ENCODE results near the gene FNDC3B.

DNA sequence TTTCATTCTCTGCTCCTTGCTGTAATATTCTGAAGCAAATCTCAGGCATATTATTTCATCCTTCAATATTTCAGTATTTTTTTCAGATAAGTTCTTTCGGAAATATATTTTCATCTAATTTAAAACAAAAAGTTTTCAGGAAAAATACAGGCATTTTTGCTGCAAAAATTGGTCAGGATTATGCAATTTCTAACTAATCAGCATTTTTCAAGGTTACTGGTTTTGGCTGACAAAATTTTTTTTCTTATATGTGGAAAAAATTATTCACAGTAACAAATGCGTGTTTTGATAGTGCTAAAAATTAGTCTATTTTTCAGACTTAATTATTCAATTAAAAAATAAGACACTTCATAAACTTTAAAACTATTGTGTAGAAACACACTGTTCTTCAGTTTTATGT, 31.4 kb downstream of the FNDC3B start:
- no peak for TF ChIP-seq MAZ (IDR thresholded peaks at IDR 0.05; ENCODE audit: borderline replicate concordance, low read depth, low read length)
- TF ChIP-seq CEBPB (IDR thresholded peaks at IDR 0.05), result no peak
- TF ChIP-seq, protein P1, sequence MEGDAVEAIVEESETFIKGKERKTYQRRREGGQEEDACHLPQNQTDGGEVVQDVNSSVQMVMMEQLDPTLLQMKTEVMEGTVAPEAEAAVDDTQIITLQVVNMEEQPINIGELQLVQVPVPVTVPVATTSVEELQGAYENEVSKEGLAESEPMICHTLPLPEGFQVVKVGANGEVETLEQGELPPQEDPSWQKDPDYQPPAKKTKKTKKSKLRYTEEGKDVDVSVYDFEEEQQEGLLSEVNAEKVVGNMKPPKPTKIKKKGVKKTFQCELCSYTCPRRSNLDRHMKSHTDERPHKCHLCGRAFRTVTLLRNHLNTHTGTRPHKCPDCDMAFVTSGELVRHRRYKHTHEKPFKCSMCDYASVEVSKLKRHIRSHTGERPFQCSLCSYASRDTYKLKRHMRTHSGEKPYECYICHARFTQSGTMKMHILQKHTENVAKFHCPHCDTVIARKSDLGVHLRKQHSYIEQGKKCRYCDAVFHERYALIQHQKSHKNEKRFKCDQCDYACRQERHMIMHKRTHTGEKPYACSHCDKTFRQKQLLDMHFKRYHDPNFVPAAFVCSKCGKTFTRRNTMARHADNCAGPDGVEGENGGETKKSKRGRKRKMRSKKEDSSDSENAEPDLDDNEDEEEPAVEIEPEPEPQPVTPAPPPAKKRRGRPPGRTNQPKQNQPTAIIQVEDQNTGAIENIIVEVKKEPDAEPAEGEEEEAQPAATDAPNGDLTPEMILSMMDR (IDR thresholded peaks at IDR 0.05), result no peak
- TF ChIP-seq SMC3 (IDR thresholded peaks at IDR 0.05), result no peak
- TF ChIP-seq POLR2A (IDR thresholded peaks at IDR 0.05; ENCODE audit: low read length), result no peak
- no peak for TF ChIP-seq JUN (IDR thresholded peaks at IDR 0.05)
- TF ChIP-seq RFX5 (IDR thresholded peaks at IDR 0.05), result no peak
- TF ChIP-seq MYC (IDR thresholded peaks at IDR 0.05; ENCODE audit: borderline replicate concordance, low read length), result no peak
- TF ChIP-seq RNF2 (IDR thresholded peaks at IDR 0.05; ENCODE audit: borderline replicate concordance, low read depth), result no peak
- no peak for TF ChIP-seq EP300 (IDR thresholded peaks at IDR 0.05)
- TF ChIP-seq, protein P2, sequence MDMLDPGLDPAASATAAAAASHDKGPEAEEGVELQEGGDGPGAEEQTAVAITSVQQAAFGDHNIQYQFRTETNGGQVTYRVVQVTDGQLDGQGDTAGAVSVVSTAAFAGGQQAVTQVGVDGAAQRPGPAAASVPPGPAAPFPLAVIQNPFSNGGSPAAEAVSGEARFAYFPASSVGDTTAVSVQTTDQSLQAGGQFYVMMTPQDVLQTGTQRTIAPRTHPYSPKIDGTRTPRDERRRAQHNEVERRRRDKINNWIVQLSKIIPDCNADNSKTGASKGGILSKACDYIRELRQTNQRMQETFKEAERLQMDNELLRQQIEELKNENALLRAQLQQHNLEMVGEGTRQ (IDR thresholded peaks at IDR 0.05), result no peak

Measured in A549 (cell line).